Kidney (tissue), 14 donors: ENCODE measurements around the gene DEDD2. TPM values are rescaled to one million over a fixed set of nuclear protein-coding genes. Genes with fewer than 3 reads are reported as not detected.

ENCODE experiments used
- DNase-seq, 5 donors: peaks; one replicate each; pipeline ENCODE4 v3.0.0-alpha.2; 2013 to 2020
- FAIRE-seq: peaks from 2 replicates; lab custom pipeline; 2012; peaks lifted over from hg19 to GRCh38; lab: Jason Lieb, UNC
- H3K27ac ChIP-seq, 2 donors: one replicate each; pipeline ENCODE4 v1.7.0; 2013; ENCODE audit warnings: low read depth in 2 of 2, low read length in 2 of 2, inconsistent platforms in 1 of 2
- H3K27me3 ChIP-seq: one replicate; pipeline ENCODE4 v1.7.1; 2013; ENCODE audit warnings: low read length, inconsistent platforms; ENCODE audit not compliant: control insufficient read depth, insufficient read depth
- H3K36me3 ChIP-seq, 3 donors: one replicate each; pipeline versions ENCODE4 v1.7.0 to v1.7.1; 2013; ENCODE audit warnings: low read length in 3 of 3, control low read depth in 1 of 3, inconsistent platforms in 1 of 3; ENCODE audit not compliant: insufficient read depth in 3 of 3, control insufficient read depth in 2 of 3
- H3K4me1 ChIP-seq, 3 donors: one replicate each; pipeline versions ENCODE4 v1.7.0 to v1.7.1; 2013; ENCODE audit warnings: low read length in 3 of 3, inconsistent platforms in 1 of 3, low read depth in 1 of 3; ENCODE audit not compliant: control insufficient read depth in 2 of 3, insufficient read depth in 2 of 3
- H3K4me3 ChIP-seq, 3 donors: one replicate each; pipeline versions ENCODE4 v1.7.0 to v1.8.1; 2013; ENCODE audit warnings: low read length in 3 of 3, control low read depth in 1 of 3, inconsistent platforms in 1 of 3
- H3K9ac ChIP-seq, 3 donors: one replicate each; pipeline versions ENCODE4 v1.7.0 to v1.7.1; 2013; ENCODE audit warnings: low read length in 3 of 3, control low read depth in 1 of 3, inconsistent platforms in 1 of 3
- H3K9me3 ChIP-seq, 3 donors: one replicate each; pipeline versions ENCODE4 v1.7.0 to v1.7.1; 2013; ENCODE audit warnings: low read length in 3 of 3, control low read depth in 1 of 3, inconsistent platforms in 1 of 3; ENCODE audit not compliant: control insufficient read depth in 2 of 3, insufficient read depth in 1 of 3
- intact Hi-C: fragments of 100-400 bp; cut with DNase I; formaldehyde crosslinking; loops from one replicate; pipeline ENCODE4 v1.11.1; 2022
- polyA plus RNA-seq: library from polyadenylated mRNA; stranded (reverse); fragments of 350-450 nt; fragmentation: Illumina TruSeq; extraction: RNeasy Lipid Tissue Mini Kit (QIAGEN cat#74804); gene quantifications from one replicate; pipeline ENCODE4 v1.2.3, GENCODE V29; 2014; ENCODE audit warnings: low read depth, low replicate concordance; ENCODE audit not compliant: insufficient read depth
- total RNA-seq: library from RNA; stranded (reverse); fragmentation: NEBNext Ultra II Directional; extraction: Animal tissue kit (Norgen Biotek cat#: 25700); gene quantifications from one replicate; pipeline ENCODE4 v1.2.1, GENCODE V29; 2021
- TF ChIP-seq, protein P1 (sequence below): IDR thresholded peaks from 3 replicates; pipeline ENCODE4 v1.5.1; 2012; ENCODE audit warnings: mild to moderate bottlenecking, moderate library complexity, borderline replicate concordance; ENCODE audit not compliant: insufficient read depth; ENCODE audit errors: extremely low read depth
- donor health status: control.
- donor health status: control.
- donor health status: control.
- donor health status: control.
- donor health status: control.
- donor health status: DM: yes; HTN: yes; CAD: no.
- donor health status: Normal renal cell carcinoma (clear cell type).

DEDD2 gene
- total and polyA plus RNA-seq, 2 donors from 2014 or later: 26.1 to 36.3 TPM

DNA sequence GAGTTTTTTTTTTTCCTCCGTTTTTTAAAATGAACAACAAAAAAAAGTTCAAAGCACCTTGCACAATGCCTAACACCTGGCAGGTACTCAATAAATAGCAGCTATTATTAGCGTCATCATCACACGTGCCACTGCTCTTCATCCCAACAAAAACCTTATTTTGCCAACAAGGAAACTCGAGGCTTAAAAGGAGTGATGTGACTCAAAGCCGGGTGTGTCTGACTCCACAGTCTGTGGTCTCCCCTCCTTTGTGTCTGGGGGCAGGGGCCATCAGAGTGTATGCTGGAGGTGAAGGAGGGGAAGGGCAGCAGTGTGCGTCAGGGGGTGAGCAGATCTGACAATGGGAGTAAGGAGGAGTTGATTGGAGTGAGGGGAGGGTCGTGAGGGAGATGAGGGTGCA is 51.2 kb downstream of the DEDD2 start:
- Histone ChIP-seq H3K4me3 (no peak overlapping the region), H3K9ac (no peak overlapping the region), H3K27ac (no peak overlapping the region), H3K9me3 (no peaks in the 10 kb centered on the region), H3K27me3 (no peaks in the 10 kb centered on the region), H3K4me1 (no peaks in the 10 kb centered on the region), H3K36me3 (no peaks in the 10 kb centered on the region)
- FAIRE-seq: no peak
- no peak for DNase-seq
- intact Hi-C loops: no loop called here
- TF ChIP-seq, protein P1, sequence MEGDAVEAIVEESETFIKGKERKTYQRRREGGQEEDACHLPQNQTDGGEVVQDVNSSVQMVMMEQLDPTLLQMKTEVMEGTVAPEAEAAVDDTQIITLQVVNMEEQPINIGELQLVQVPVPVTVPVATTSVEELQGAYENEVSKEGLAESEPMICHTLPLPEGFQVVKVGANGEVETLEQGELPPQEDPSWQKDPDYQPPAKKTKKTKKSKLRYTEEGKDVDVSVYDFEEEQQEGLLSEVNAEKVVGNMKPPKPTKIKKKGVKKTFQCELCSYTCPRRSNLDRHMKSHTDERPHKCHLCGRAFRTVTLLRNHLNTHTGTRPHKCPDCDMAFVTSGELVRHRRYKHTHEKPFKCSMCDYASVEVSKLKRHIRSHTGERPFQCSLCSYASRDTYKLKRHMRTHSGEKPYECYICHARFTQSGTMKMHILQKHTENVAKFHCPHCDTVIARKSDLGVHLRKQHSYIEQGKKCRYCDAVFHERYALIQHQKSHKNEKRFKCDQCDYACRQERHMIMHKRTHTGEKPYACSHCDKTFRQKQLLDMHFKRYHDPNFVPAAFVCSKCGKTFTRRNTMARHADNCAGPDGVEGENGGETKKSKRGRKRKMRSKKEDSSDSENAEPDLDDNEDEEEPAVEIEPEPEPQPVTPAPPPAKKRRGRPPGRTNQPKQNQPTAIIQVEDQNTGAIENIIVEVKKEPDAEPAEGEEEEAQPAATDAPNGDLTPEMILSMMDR: no peak

GRCh38 chr19:42165146-42165545 is 52.3 kb downstream of the DEDD2 start:
- Histone ChIP-seq H3K4me3 (no peak overlapping the region), H3K27ac (no peak overlapping the region), H3K9me3 (no peaks in the 10 kb centered on the region), H3K36me3 (no peaks in the 10 kb centered on the region), H3K27me3 (no peaks in the 10 kb centered on the region), H3K9ac (no peak overlapping the region), H3K4me1 (no peaks in the 10 kb centered on the region)
- DNase-seq: no peak
- no peak for FAIRE-seq
- TF ChIP-seq, protein P1: no peak
- intact Hi-C loops: no loop called here

DNA sequence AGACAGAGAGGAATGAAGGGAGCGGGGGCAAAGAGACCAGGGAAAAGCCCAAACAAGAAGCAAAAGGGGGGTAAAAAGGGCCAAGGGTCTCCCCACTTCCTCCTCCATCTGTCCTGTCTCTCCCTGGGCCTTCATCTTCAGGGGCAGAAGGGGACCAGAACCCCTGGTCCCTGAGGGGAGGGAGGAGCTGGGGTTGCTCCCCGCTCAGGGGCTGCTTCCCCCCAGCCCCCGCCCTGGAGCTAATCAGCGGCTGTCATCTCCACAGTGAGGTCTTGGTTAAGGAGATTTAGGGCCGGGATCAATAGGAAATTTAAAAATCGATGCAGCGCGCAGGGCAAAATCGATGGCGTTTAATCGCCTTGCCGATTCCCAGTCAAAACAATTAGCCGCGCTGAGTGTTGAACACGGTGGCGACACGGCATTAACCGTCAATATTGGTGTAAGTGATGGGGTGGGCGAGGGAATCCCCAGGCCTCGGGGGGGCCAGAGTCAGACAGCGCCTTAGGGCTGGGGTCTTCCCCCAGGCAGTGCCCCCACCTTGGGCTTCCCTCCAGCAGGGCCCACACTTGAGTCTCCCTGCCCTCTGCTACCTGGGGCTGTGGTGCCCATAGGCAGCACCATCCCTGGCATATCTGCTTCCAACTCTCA is 55.7 kb downstream of the DEDD2 start:
- TF ChIP-seq, protein P1: no peak
- no peak overlapping the region for H3K4me3 ChIP-seq
- no peaks in the 10 kb centered on the region for H3K4me1 ChIP-seq
- H3K9ac ChIP-seq: no peak overlapping the region
- FAIRE-seq: no peak
- H3K27ac ChIP-seq: no peak overlapping the region
- H3K9me3 ChIP-seq: no peaks in the 10 kb centered on the region
- intact Hi-C loops: no loop called here
- no peaks in the 10 kb centered on the region for H3K36me3 ChIP-seq
- DNase-seq: no peak
- H3K27me3 ChIP-seq: no peaks in the 10 kb centered on the region

DNA sequence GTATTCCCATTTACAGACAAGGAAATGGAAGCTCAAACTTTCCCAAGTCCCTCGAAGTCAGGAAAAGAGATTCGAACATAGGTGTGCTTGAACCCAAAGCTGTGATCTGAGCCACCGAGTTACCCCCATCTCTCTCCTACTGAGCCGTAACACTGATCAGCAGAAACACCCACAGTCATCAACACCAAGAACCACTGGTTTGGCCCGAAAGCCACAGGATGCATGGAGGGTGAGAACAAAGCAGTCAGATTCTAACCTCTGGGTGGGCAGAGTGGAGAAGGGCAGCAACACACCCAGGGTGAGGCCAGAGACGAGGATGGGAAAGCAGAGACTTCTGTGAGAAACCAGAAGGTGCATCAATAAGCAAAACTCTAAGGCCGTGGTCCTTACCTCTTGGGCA is 57.5 kb downstream of the DEDD2 start:
- FAIRE-seq: no peak
- no peaks in the 10 kb centered on the region for H3K9me3 ChIP-seq
- no peak for DNase-seq
- TF ChIP-seq, protein P1: no peak
- H3K27ac ChIP-seq: no peak overlapping the region
- no peaks in the 10 kb centered on the region for H3K4me1 ChIP-seq
- intact Hi-C loops: no loop called here
- no peaks in the 10 kb centered on the region for H3K36me3 ChIP-seq
- H3K27me3 ChIP-seq: no peaks in the 10 kb centered on the region
- H3K4me3 ChIP-seq: no peak overlapping the region
- no peak overlapping the region for H3K9ac ChIP-seq
